NCI-H226 (cell line): ENCODE data around the gene NXNL1.

ENCODE experiments used
- DNase-seq: peaks from one replicate; pipeline ENCODE4 v3.0.0-alpha.2; 2015

NXNL1 gene

DNA sequence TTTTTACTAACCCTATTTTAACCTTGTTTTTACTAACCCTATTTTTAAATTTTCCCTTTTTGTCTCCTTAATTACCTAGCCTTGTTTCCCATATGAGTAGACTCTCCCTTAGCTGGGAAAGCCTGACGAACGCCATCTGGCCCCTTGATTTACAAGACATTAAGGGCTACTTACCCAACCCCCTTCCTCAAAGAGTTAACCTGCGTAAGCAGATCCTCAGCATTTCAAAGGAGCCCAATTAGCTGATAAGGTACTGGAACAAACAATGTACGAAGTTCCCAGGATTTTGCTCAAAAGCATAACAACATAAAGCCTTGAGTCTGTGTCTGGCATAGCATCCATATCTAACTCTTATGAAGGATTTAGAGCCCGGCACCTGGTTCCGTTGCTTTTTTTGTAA lies 45.6 kb downstream of the NXNL1 start:
- no peak for DNase-seq

- DNase-seq: no peak
These were observed 46.6 kb downstream of the NXNL1 start for GRCh38 chr19:17414097-17414496.

GRCh38 chr19:17411801-17412200 lies 48.9 kb downstream of the NXNL1 start:
- no peak for DNase-seq

GRCh38 chr19:17409990-17410389 lies 50.7 kb downstream of the NXNL1 start:
- no peak for DNase-seq

- DNase-seq: no peak
These were observed 53.9 kb downstream of the NXNL1 start for GRCh38 chr19:17406887-17407196.

GRCh38 chr19:17406046-17406886 lies 54.5 kb downstream of the NXNL1 start:
- no peak for DNase-seq
